Measurements from ENCODE around the gene LRP4. TPM values are rescaled to one million over a fixed set of nuclear protein-coding genes. Genes with fewer than 3 reads are reported as not detected.

Gene LRP4
- total and polyA plus RNA-seq, 12 donors: 6.7 to 33.2 (median 18.7) TPM

DNA sequence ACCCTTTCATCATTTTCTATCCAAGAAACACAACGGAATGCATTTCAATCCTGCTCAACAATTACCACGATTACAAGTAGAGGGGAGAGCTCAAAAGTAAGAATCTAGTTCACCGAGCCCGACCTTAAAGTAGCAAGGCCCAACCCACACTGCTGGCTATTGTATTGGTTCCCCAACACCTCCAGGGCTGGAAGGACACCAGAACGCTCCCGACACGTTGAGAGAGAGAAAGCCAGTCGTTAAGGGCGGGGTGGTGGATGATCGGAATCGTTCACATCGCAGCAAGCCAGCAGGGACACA lies 73.0 kb downstream of the LRP4 start:
- Histone ChIP-seq H3K4me3 (peak overlapping the region; percentile 58 to 96 (median 86)), H3K36me3 (peaks cover 0 to 9% (median 0%) of the 10 kb centered on the region in 9 donors), H3K27ac (peak overlapping the region in 9 of 10 donors; percentile 64 to 90 (median 81)), H3K27me3 (no peaks in the 10 kb centered on the region), H3K4me1 (peaks cover 6 to 26% (median 17%) of the 10 kb centered on the region in 9 donors), H3K9me3 (no peaks in the 10 kb centered on the region)
- intact Hi-C loops (cut with DNase I): no loop called here
- no peak for ATAC-seq
- TF ChIP-seq, protein P1, sequence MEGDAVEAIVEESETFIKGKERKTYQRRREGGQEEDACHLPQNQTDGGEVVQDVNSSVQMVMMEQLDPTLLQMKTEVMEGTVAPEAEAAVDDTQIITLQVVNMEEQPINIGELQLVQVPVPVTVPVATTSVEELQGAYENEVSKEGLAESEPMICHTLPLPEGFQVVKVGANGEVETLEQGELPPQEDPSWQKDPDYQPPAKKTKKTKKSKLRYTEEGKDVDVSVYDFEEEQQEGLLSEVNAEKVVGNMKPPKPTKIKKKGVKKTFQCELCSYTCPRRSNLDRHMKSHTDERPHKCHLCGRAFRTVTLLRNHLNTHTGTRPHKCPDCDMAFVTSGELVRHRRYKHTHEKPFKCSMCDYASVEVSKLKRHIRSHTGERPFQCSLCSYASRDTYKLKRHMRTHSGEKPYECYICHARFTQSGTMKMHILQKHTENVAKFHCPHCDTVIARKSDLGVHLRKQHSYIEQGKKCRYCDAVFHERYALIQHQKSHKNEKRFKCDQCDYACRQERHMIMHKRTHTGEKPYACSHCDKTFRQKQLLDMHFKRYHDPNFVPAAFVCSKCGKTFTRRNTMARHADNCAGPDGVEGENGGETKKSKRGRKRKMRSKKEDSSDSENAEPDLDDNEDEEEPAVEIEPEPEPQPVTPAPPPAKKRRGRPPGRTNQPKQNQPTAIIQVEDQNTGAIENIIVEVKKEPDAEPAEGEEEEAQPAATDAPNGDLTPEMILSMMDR (IDR thresholded peaks at IDR 0.05): no peak
- DNase-seq: no peak
- WGBS, 2 donors: 0 to 1% methylated on average over 12 of the region's 12 CpGs

- H3K27me3 ChIP-seq: no peaks in the 10 kb centered on the region
- no peak overlapping the region for H3K4me3 ChIP-seq
- H3K4me1 ChIP-seq: peaks cover 4 to 32% (median 21%) of the 10 kb centered on the region in 9 donors
- TF ChIP-seq, protein P1 (IDR thresholded peaks at IDR 0.05): no peak
- no peak overlapping the region for H3K27ac ChIP-seq
- ATAC-seq (no peak), DNase-seq (no peak)
- H3K9me3 ChIP-seq: no peaks in the 10 kb centered on the region
- intact Hi-C loops (cut with DNase I): no loop called here
- peaks cover 0 to 12% (median 0%) of the 10 kb centered on the region in 9 donors for H3K36me3 ChIP-seq
Observed at GRCh38 chr11:46840116-46840515, 78.2 kb downstream of the LRP4 start.

DNA sequence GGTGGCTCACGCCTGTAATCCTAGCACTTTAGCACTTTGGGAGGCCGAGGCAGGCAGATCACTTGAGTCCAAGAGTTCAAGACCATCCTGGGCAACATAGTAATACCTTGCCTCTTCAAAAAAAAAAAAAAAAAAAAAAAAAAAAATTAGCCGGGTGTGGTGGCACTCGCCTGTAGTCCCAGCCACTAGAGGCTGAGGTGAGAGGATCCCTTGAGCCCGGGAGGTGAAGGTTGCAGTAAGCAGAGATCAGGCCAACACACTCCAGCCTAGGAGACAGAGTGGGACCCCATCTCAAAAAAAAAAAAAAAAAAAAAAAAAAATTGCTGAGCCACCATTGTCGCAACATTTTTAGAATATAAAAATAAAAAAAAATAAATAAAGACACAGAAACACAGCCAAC lies 79.8 kb downstream of the LRP4 start:
- TF ChIP-seq, protein P1 (IDR thresholded peaks at IDR 0.05): no peak

DNA sequence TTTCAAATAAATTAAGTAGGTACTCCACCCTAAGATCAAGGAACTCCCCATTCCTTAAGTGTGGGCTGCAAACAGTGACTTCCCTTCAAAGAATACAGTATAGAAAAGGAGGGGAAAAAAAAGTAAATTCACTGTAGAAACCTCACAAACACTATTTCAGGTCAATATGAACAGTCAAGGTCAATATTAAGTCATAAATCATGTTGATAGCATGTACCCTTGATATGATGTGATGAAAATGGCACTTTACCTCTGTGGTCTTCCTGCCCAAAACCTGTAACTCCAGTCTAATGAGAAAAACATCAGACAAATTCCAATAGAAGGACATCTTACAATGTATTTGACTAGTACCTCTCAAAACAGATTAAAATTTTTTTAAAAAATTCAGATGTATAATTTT lies 80.5 kb downstream of the LRP4 start:
- peaks cover 0 to 12% (median 0%) of the 10 kb centered on the region in 9 donors for H3K36me3 ChIP-seq
- DNase-seq (no peak), ATAC-seq (no peak)
- H3K4me1 ChIP-seq: peaks cover 0 to 23% (median 12%) of the 10 kb centered on the region in 9 donors
- TF ChIP-seq, protein P1 (IDR thresholded peaks at IDR 0.05): no peak
- H3K27ac ChIP-seq: no peak overlapping the region
- no peaks in the 10 kb centered on the region for H3K9me3 ChIP-seq
- no peak overlapping the region for H3K4me3 ChIP-seq
- H3K27me3 ChIP-seq: no peaks in the 10 kb centered on the region
- intact Hi-C loops (cut with DNase I): no loop called here

More for the DNA sequence above, 79.8 kb downstream of the LRP4 start:
- H3K27me3 ChIP-seq: no peaks in the 10 kb centered on the region
- H3K4me3 ChIP-seq: no peak overlapping the region
- no peaks in the 10 kb centered on the region for H3K9me3 ChIP-seq
- no peak overlapping the region for H3K27ac ChIP-seq
- ATAC-seq (no peak), DNase-seq (no peak)
- intact Hi-C loops (cut with DNase I): no loop called here
- 92 to 98% methylated on average over 6 of the region's 6 CpGs for WGBS, 2 donors
- peaks cover 0 to 12% (median 0%) of the 10 kb centered on the region in 9 donors for H3K36me3 ChIP-seq
- peaks cover 0 to 23% (median 13%) of the 10 kb centered on the region in 9 donors for H3K4me1 ChIP-seq

DNA sequence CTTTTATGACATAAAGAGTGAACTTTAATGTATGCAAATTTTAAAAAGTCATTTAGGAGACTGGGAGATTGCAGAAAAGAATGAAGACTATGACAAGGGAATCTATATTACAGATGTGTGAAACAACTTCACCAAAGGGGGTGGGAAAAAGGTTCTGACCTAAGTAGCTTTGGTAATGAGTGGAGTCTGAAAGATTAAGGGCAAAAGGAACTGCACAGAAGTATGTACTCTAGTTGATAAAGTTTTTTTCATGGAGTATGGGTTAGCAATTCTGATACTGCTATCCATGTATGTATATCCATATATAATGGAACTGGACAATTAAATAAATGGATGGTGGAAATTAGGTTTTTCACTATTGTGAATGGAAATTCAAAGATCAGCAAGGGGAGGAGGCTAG lies 81.5 kb downstream of the LRP4 start:
- no peak overlapping the region for H3K4me3 ChIP-seq
- no peak for ATAC-seq
- H3K4me1 ChIP-seq: peaks cover 0 to 23% (median 12%) of the 10 kb centered on the region in 9 donors
- TF ChIP-seq, protein P1 (IDR thresholded peaks at IDR 0.05): no peak
- peaks cover 0 to 10% (median 0%) of the 10 kb centered on the region in 9 donors for H3K36me3 ChIP-seq
- no peaks in the 10 kb centered on the region for H3K27me3 ChIP-seq
- intact Hi-C loops (cut with DNase I): no loop called here
- DNase-seq: no peak
- no peaks in the 10 kb centered on the region for H3K9me3 ChIP-seq
- H3K27ac ChIP-seq: no peak overlapping the region

All from heart right ventricle (tissue), 16 donors.